ENCODE measurements around the gene ZNF451. TPM values are rescaled to one million over a fixed set of nuclear protein-coding genes. Genes with fewer than 3 reads are reported as not detected.
"Not testable (repeated sequence)": the region's sequence is repeated elsewhere in the genome, so short reads cannot be mapped to it uniquely, and the experiment has no call there.

ZNF451 gene, protein sequence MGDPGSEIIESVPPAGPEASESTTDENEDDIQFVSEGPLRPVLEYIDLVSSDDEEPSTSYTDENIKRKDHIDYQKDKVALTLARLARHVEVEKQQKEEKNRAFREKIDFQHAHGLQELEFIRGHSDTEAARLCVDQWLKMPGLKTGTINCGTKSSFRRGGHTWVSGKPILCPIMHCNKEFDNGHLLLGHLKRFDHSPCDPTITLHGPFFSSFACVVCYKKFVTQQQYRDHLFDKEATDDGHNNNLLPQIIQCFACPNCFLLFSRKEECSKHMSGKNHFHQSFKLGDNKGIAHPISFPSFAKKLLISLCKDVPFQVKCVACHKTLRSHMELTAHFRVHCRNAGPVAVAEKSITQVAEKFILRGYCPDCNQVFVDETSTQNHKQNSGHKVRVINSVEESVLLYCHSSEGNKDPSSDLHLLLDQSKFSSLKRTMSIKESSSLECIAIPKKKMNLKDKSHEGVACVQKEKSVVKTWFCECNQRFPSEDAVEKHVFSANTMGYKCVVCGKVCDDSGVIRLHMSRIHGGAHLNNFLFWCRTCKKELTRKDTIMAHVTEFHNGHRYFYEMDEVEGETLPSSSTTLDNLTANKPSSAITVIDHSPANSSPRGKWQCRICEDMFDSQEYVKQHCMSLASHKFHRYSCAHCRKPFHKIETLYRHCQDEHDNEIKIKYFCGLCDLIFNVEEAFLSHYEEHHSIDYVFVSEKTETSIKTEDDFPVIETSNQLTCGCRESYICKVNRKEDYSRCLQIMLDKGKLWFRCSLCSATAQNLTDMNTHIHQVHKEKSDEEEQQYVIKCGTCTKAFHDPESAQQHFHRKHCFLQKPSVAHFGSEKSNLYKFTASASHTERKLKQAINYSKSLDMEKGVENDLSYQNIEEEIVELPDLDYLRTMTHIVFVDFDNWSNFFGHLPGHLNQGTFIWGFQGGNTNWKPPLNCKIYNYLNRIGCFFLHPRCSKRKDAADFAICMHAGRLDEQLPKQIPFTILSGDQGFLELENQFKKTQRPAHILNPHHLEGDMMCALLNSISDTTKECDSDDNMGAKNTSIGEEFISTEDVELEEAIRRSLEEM
- 10 to 100 TPM; 51.1 to 62.8 (median 59.2) TPM for total RNA-seq

DNA sequence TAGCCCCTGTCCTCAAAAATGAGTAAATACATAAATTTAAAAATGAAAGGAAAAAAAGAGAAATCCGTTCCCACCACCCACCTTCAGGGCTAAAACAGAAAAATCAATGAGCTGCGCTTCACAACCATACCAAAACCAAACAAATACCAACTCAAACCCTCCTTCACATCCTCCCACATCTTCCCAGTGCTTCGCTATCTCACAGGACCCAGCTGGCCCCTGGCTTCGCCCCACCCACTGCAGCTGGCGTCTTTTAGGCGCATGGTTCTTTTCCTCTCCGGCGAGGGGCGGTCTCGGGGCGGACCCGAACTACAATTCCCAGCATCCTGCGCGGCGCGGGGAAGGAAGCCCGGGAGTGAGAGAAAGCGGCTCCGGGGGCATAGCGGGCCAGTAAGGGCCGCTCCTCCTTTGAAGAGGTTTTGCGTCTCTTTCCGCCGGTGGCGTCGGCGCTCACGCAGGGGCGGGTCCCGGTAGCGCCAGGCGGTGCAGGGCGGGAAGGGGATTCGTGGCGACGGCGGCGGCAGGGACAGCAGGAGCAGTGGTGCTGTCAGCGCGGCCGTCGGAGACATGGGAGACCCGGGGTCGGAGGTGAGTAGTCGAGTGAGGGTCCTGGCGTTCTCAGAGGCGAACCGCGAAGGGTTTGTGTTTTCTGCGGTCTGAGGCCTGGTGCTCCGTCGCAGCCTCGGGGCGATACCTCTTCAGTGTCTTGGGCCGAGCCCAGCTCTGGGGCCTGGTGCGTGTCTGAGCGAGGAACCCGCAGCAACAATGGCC, at the start of gene ZNF451:
TSS of gene ZNF451 (plus strand) at position 502 of the 771 bp plus-strand sequence. CDS start at position 568, 66 bp downstream.
- Histone ChIP-seq H3K36me3 (peaks cover 0 to 4% (median 0%) of the 10 kb centered on the region in 3 donors), H3K4me1 (peaks cover 0 to 38% (median 20%) of the 10 kb centered on the region in 4 donors), H3K27ac (peak within 1 kb of the TSS; percentile 57 to 86 (median 86)), H3K4me3 (peak within 1 kb of the TSS; percentile 45 to 66 (median 55)), H3K9me3 (no peaks in the 10 kb centered on the region), H3K27me3 (no peaks in the 10 kb centered on the region)
- TF ChIP-seq CTCF (IDR thresholded peaks at IDR 0.05): peak in 3 of 5 experiments; percentile 7 to 49 (median 41)
- TF ChIP-seq EP300 (IDR thresholded peaks at IDR 0.05): peak; percentile 96 to 98
- TF ChIP-seq POLR2A (IDR thresholded peaks at IDR 0.05): peak; percentile 79 to 94
- 0% methylated on average over 43 to 44 of the region's 58 CpGs for WGBS, 2 donors
- peak; percentile 94 to 96 for DNase-seq (ENCODE audit: low spot score in 2 of 2)

GRCh38 chr6:57044061-57044460, 45.9 kb upstream of the ZNF451 start:
- H3K27me3 ChIP-seq; H3K36me3 ChIP-seq; DNase-seq (ENCODE audit: low spot score in 2 of 2); H3K27ac ChIP-seq; H3K9me3 ChIP-seq; H3K4me3 ChIP-seq: not testable (repeated sequence)
- peaks cover 0 to 15% (median 5%) of the 10 kb centered on the region in 4 donors for H3K4me1 ChIP-seq
- WGBS, 2 donors: 81 to 91% methylated on average over 1 of the region's 1 CpG

DNA sequence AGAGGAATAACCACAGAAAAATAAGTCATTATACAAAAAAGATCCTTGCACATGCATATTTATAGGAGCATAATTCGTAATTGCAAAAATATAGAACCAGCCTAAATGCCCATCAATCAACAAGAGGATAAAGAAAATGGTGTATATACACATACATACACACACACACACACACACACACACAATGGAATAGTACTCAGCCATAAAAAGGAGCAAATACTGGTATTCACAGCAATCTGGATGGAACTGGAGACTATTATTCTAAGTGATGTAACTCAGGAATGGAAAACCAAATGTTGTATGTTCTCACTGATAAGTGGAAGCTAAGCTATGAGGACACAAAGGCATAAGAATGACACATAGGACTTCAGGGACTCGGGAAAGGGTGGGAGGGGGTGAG, 45.4 kb upstream of the ZNF451 start:
- H3K27ac ChIP-seq: no peak overlapping the region
- no peaks in the 10 kb centered on the region for H3K27me3 ChIP-seq
- H3K4me3 ChIP-seq: no peak overlapping the region
- peaks cover 0 to 19% (median 5%) of the 10 kb centered on the region in 4 donors for H3K4me1 ChIP-seq
- WGBS, 2 donors: 92 to 96% methylated on average over 2 of the region's 2 CpGs
- H3K9me3 ChIP-seq: peaks cover 0 to 3% (median 0%) of the 10 kb centered on the region in 4 donors
- no peak for DNase-seq (ENCODE audit: low spot score in 2 of 2)
- no peak for TF ChIP-seq EP300 (IDR thresholded peaks at IDR 0.05)
- TF ChIP-seq POLR2A (IDR thresholded peaks at IDR 0.05): no peak
- no peak for TF ChIP-seq CTCF (IDR thresholded peaks at IDR 0.05)
- H3K36me3 ChIP-seq: no peaks in the 10 kb centered on the region

DNA sequence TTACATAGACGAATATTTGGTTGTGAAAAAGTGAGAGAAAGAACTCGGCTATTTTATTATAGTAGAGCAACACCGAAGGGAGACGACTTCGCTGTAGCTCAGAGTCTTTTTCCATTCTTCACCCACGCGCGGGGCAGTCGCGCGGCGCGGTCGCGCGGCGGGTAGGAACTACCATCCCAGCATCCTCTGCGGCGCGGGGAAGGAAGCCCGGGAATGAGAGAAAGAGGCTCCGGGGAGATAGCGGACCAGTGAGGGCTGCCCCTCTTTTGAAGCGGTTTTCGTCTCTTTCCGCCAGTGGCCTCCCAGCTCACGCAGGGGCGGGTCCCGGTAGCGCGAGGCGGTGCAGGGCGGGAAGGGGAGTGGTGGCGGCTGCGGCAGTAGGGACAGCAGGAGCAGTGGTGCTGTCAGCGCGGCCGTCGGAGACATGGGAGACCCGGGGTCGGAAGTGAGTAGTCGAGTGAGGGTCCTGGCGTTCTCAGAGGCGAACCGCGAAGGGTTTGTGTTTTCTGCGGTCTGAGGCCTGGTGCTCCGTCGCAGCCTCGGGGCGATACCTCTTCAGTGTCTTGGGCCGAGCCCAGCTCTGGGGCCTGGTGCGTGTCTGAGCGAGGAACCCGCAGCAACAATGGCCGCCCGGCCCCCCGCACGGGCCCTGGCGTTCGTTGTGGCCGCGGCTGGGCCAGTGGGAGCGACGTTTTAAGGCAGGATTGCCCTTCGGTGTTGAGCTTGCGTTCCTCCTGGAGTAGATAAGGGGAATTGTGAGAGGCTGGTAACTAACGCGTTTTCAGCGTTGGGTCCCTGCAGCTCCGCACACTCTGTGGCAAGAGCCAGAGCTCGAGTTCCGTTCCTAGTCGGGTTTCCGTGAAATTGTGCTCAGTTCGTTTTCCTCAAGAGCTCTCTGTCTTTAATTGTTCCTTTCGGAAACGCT, 43.4 kb upstream of the ZNF451 start, which contains the start of gene KIAA1586:
TSS of gene KIAA1586 (plus strand) at position 362 of the 925 bp plus-strand sequence. CDS start at position 425, 63 bp downstream.
- not testable (repeated sequence) for H3K9me3 ChIP-seq, H3K27me3 ChIP-seq
- Histone ChIP-seq H3K27ac (peak within 1 kb of the TSS in 3 of 4 donors; percentile 12 to 74 (median 49)), H3K4me3 (peak within 1 kb of the TSS; percentile 34 to 61 (median 55)), H3K36me3 (peaks cover 0 to 13% (median 0%) of the 10 kb centered on the region in 3 donors), H3K4me1 (peaks cover 0 to 19% (median 5%) of the 10 kb centered on the region in 4 donors)
- peak; percentile 81 to 87 for DNase-seq (ENCODE audit: low spot score in 2 of 2)
- 0 to 1% methylated on average over 29 to 42 of the region's 78 CpGs for WGBS, 2 donors
- TF ChIP-seq EP300 (IDR thresholded peaks at IDR 0.05): peak in 1 of 2 donors; percentile 87
- TF ChIP-seq POLR2A (IDR thresholded peaks at IDR 0.05): peak; percentile 51 to 56

- H3K27ac ChIP-seq; H3K27me3 ChIP-seq; H3K4me3 ChIP-seq; H3K9me3 ChIP-seq; DNase-seq (ENCODE audit: low spot score in 2 of 2): not testable (repeated sequence)
- H3K4me1 ChIP-seq: peaks cover 0 to 19% (median 5%) of the 10 kb centered on the region in 4 donors
- peaks cover 0 to 20% (median 0%) of the 10 kb centered on the region in 3 donors for H3K36me3 ChIP-seq
- WGBS, 2 donors: no CpG with 5 or more reads among the region's 5 CpGs
These were observed 42.8 kb upstream of the ZNF451 start for GRCh38 chr6:57047257-57047585.

- Histone ChIP-seq H3K4me1 (peaks cover 0 to 19% (median 5%) of the 10 kb centered on the region in 4 donors), H3K36me3 (peaks cover 0 to 26% (median 0%) of the 10 kb centered on the region in 3 donors)
- not testable (repeated sequence) for DNase-seq (ENCODE audit: low spot score in 2 of 2); H3K9me3 ChIP-seq; H3K4me3 ChIP-seq; H3K27me3 ChIP-seq; H3K27ac ChIP-seq
- WGBS, 2 donors: 80 to 82% methylated on average over 5 to 6 of the region's 6 CpGs
These were observed 42.1 kb upstream of the ZNF451 start for GRCh38 chr6:57047859-57048258.

All from tibial nerve (tissue), 4 donors.